GM23338 (cell line): ENCODE results near the gene ULK2. TPM values are rescaled to one million over a fixed set of nuclear protein-coding genes. Genes with fewer than 3 reads are reported as not detected.

Source experiments
- ATAC-seq: fragments of 200-7000 bp; cut with Tn5 transposase; 3 replicates; pipeline ENCODE4 v1.9.1; 2020
- DNase-seq: peaks from one replicate; pipeline ENCODE4 v3.0.0-alpha.2; 2015; ENCODE audit warnings: low spot score
- H2AFZ ChIP-seq: fragments of 200-600 bp; sonication (generic); 2 replicates; pipeline ENCODE4 v1.8.0; 2016; ENCODE audit warnings: antibody characterized with exemption, mild to moderate bottlenecking, moderate library complexity
- H3F3A ChIP-seq: fragments of 200-600 bp; sonication (generic); replicated peaks from 2 replicates; pipeline ENCODE4 v1.8.0; 2017; ENCODE audit warnings: antibody characterized with exemption, mixed run types, low read depth
- H3K27ac ChIP-seq: fragments of 200-600 bp; sonication (generic); 2 replicates; pipeline ENCODE4 v1.6.1; 2016; ENCODE audit warnings: low read depth
- H3K27me3 ChIP-seq: fragments of 200-600 bp; sonication (generic); 2 replicates; pipeline ENCODE4 v1.8.0; 2016; ENCODE audit warnings: mild to moderate bottlenecking, mixed run types, moderate library complexity; ENCODE audit not compliant: insufficient read depth
- H3K36me3 ChIP-seq: fragments of 200-600 bp; sonication (generic); 2 replicates; pipeline ENCODE4 v1.8.0; 2016; ENCODE audit warnings: mild to moderate bottlenecking; ENCODE audit not compliant: insufficient read depth
- H3K4me1 ChIP-seq: fragments of 200-600 bp; sonication (generic); 2 replicates; pipeline ENCODE4 v1.8.0; 2016; ENCODE audit warnings: mild to moderate bottlenecking, moderate library complexity; ENCODE audit not compliant: insufficient read depth
- H3K4me2 ChIP-seq: fragments of 200-600 bp; sonication (generic); 2 replicates; pipeline ENCODE4 v1.7.1; 2017; ENCODE audit warnings: mixed run types
- H3K4me3 ChIP-seq: fragments of 200-600 bp; sonication (generic); 2 replicates; pipeline ENCODE4 v1.6.1; 2016; ENCODE audit warnings: mixed run types
- H3K79me2 ChIP-seq: fragments of 200-600 bp; sonication (generic); replicated peaks from 2 replicates; pipeline ENCODE4 v1.8.0; 2017; ENCODE audit warnings: mild to moderate bottlenecking; ENCODE audit not compliant: insufficient read depth
- H3K9me2 ChIP-seq: fragments of 200-600 bp; sonication (generic); 2 replicates; pipeline ENCODE4 v1.8.0; 2017; ENCODE audit not compliant: insufficient read depth
- H4K20me1 ChIP-seq: fragments of 200-600 bp; sonication (generic); replicated peaks from 2 replicates; pipeline ENCODE4 v1.8.0; 2017; ENCODE audit warnings: mild to moderate bottlenecking; ENCODE audit not compliant: insufficient read depth
- H3K27ac Mint-ChIP-seq: 2 replicates; pipeline ENCODE4 v1.8.0; 2020; ENCODE audit warnings: inconsistent platforms, mild to moderate bottlenecking, moderate library complexity, mixed read lengths
- H3K27me3 Mint-ChIP-seq: 3 replicates; pipeline ENCODE4 v1.8.0; 2022; ENCODE audit warnings: low read depth, mild to moderate bottlenecking, moderate library complexity, mixed read lengths, inconsistent platforms; ENCODE audit not compliant: insufficient read depth, poor library complexity
- H3K36me3 Mint-ChIP-seq: 3 replicates; pipeline ENCODE4 v1.8.0; 2021; ENCODE audit warnings: low read depth, mild to moderate bottlenecking, inconsistent platforms, moderate library complexity, mixed read lengths
- H3K4me1 Mint-ChIP-seq: 3 replicates; pipeline ENCODE4 v1.8.0; 2020; ENCODE audit warnings: mild to moderate bottlenecking, inconsistent platforms, mixed read lengths
- H3K4me3 Mint-ChIP-seq: 3 replicates; pipeline ENCODE4 v1.8.0; 2021; ENCODE audit warnings: moderate library complexity, mild to moderate bottlenecking, inconsistent platforms, mixed read lengths
- H3K9me3 Mint-ChIP-seq: 3 replicates; pipeline ENCODE4 v1.8.0; 2020; ENCODE audit warnings: moderate library complexity, mild to moderate bottlenecking, inconsistent platforms, mixed read lengths
- CREB1 ChIP-seq: fragments of 250-450 bp; sonication (Bioruptor Pico); IDR thresholded peaks from 2 replicates; pipeline ENCODE4 v1.5.0; 2020; ENCODE audit warnings: low read depth, mild to moderate bottlenecking, moderate library complexity
- CTCF ChIP-seq, 2 experiments: fragments of 200-600 bp in 1 of 2; sonication (generic) in 1 of 2; conservative IDR thresholded peaks; 2 replicates each; pipeline versions ENCODE4 v1.5.1 to v1.6.1; 2016 to 2017; ENCODE audit warnings: antibody characterized with exemption in 2 of 2, low read depth in 2 of 2, mild to moderate bottlenecking in 2 of 2, moderate library complexity in 1 of 2
- ETS1 ChIP-seq: IDR thresholded peaks from 2 replicates; pipeline ENCODE4 v1.6.1; 2016; ENCODE audit warnings: antibody characterized with exemption
- EZH2 ChIP-seq: fragments of 200-600 bp; sonication (generic); IDR thresholded peaks from one replicate; pipeline ENCODE4 v1.8.0; 2017; ENCODE audit warnings: antibody characterized with exemption, mild to moderate bottlenecking, low read depth; ENCODE audit not compliant: unreplicated experiment
- EZH2phosphoT487 ChIP-seq: fragments of 200-600 bp; sonication (generic); IDR thresholded peaks from one replicate; pipeline ENCODE4 v1.8.1; 2018; ENCODE audit warnings: antibody characterized with exemption; ENCODE audit not compliant: unreplicated experiment
- JUNB ChIP-seq: IDR thresholded peaks from one replicate; pipeline ENCODE4 v1.6.1; 2016; ENCODE audit warnings: antibody characterized with exemption; ENCODE audit not compliant: unreplicated experiment
- NANOG ChIP-seq: IDR thresholded peaks from 2 replicates; pipeline ENCODE4 v1.6.1; 2016; ENCODE audit warnings: antibody characterized with exemption, borderline replicate concordance
- POLR2AphosphoS5 ChIP-seq: IDR thresholded peaks from 2 replicates; pipeline ENCODE4 v1.6.1; 2016; ENCODE audit warnings: antibody characterized with exemption, low read depth
- REST ChIP-seq: IDR thresholded peaks from one replicate; pipeline ENCODE4 v1.6.1; 2018; ENCODE audit warnings: antibody characterized with exemption; ENCODE audit not compliant: unreplicated experiment
- STAT1 ChIP-seq: IDR thresholded peaks from one replicate; pipeline ENCODE4 v1.6.1; 2016; ENCODE audit warnings: antibody characterized with exemption; ENCODE audit not compliant: unreplicated experiment
- ZNF114 ChIP-seq: fragments of 250-450 bp; sonication (Bioruptor Pico); IDR thresholded peaks from 2 replicates; pipeline ENCODE4 v1.5.0; 2020; ENCODE audit warnings: mild to moderate bottlenecking, moderate library complexity
- ZNF331 ChIP-seq: fragments of 250-450 bp; sonication (Bioruptor Pico); IDR thresholded peaks from 2 replicates; pipeline ENCODE4 v1.5.0; 2020; ENCODE audit warnings: low read depth, mild to moderate bottlenecking, moderate library complexity
- ZNF462 ChIP-seq: fragments of 250-450 bp; sonication (Bioruptor Pico); IDR thresholded peaks from 2 replicates; pipeline ENCODE4 v1.5.0; 2020; ENCODE audit warnings: mild to moderate bottlenecking, moderate library complexity
- polyA plus RNA-seq: library from polyadenylated mRNA; unstranded; fragments of >200 nt; fragmentation: Nextera tagmentation; extraction: Ambion mirVana; gene quantifications from 2 replicates; pipeline ENCODE4 v1.2.1, GENCODE V29; 2016
- total RNA-seq: library from RNA; depleted of rRNA; stranded (reverse); fragments of >200 nt; shearing (Covaris generic); gene quantifications from 2 replicates; pipeline ENCODE4 v1.2.3, GENCODE V29; 2014

Gene ULK2
- total and polyA plus RNA-seq, 2 experiments from 2014 or later, result 1.6 to 3.0 TPM

GRCh38 chr17:19865021-19865420 lies 2.7 kb downstream of the ULK2 start:
- H3K27me3 Mint-ChIP-seq, result peaks cover 27% of the 10 kb centered on the region
- H3K4me1 Mint-ChIP-seq, result peaks cover 3% of the 10 kb centered on the region; the same call in 1 of the 3 replicates
- no peak for ATAC-seq
- no peak overlapping the region for H3K4me3 ChIP-seq
- no peak for DNase-seq
- H3K27ac ChIP-seq, result no peak overlapping the region
- no peaks in the 10 kb centered on the region for H3K9me2 ChIP-seq
- H2AFZ ChIP-seq, result no peak overlapping the region; the same call in 1 of the 2 replicates
- no peak overlapping the region for H3K27ac Mint-ChIP-seq
- H3K36me3 Mint-ChIP-seq, result no peaks in the 10 kb centered on the region; the same call in 2 of the 3 replicates
- H4K20me1 ChIP-seq, result no peaks in the 10 kb centered on the region; the same call in 1 of the 2 replicates
- peaks cover 8% of the 10 kb centered on the region; the same call in 1 of the 2 replicates for H3K4me1 ChIP-seq
- no peaks in the 10 kb centered on the region for H3F3A ChIP-seq
- TF ChIP-seq ZNF331 (CRISPR knock-in tag), result no peak
- TF ChIP-seq ZNF114 (CRISPR knock-in tag), result no peak
- no peak for TF ChIP-seq JUNB
- TF ChIP-seq ZNF462 (CRISPR knock-in tag), result no peak
- TF ChIP-seq EZH2, result no peak
- TF ChIP-seq ETS1, result no peak
- no peak for TF ChIP-seq POLR2AphosphoS5
- no peak for TF ChIP-seq CTCF (conservative IDR thresholded peaks at IDR 0.05; ENCODE audit: low read depth in 2 of 2)
- no peak for TF ChIP-seq EZH2phosphoT487
- TF ChIP-seq STAT1, result no peak
- no peak for TF ChIP-seq NANOG
- TF ChIP-seq REST, result no peak
- TF ChIP-seq CREB1, result no peak
- H3K4me2 ChIP-seq, result no peak overlapping the region
- H3K9me3 Mint-ChIP-seq, result no peaks in the 10 kb centered on the region
- no peaks in the 10 kb centered on the region for H3K79me2 ChIP-seq
- no peak overlapping the region for H3K4me3 Mint-ChIP-seq
- peaks cover 31% of the 10 kb centered on the region for H3K27me3 ChIP-seq
- no peaks in the 10 kb centered on the region for H3K36me3 ChIP-seq
